GM10266 (cell line): ENCODE results near the gene ZNF597.
A peak's percentile ranks its signal among the peaks of the same experiment; 100 is the strongest.

Experiments used
- DNase-seq: peaks from one replicate; pipeline ENCODE4 v3.0.0; 2012; ENCODE audit errors: extremely low spot score
- TF ChIP-seq, protein P1 (sequence below): IDR thresholded peaks from 2 replicates; pipeline ENCODE4 v1.5.1; 2012; ENCODE audit warnings: mild to moderate bottlenecking, low read depth; ENCODE audit not compliant: control insufficient read depth, insufficient read depth; ENCODE audit errors: missing control alignments

ZNF597 gene, protein sequence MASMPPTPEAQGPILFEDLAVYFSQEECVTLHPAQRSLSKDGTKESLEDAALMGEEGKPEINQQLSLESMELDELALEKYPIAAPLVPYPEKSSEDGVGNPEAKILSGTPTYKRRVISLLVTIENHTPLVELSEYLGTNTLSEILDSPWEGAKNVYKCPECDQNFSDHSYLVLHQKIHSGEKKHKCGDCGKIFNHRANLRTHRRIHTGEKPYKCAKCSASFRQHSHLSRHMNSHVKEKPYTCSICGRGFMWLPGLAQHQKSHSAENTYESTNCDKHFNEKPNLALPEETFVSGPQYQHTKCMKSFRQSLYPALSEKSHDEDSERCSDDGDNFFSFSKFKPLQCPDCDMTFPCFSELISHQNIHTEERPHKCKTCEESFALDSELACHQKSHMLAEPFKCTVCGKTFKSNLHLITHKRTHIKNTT

DNA sequence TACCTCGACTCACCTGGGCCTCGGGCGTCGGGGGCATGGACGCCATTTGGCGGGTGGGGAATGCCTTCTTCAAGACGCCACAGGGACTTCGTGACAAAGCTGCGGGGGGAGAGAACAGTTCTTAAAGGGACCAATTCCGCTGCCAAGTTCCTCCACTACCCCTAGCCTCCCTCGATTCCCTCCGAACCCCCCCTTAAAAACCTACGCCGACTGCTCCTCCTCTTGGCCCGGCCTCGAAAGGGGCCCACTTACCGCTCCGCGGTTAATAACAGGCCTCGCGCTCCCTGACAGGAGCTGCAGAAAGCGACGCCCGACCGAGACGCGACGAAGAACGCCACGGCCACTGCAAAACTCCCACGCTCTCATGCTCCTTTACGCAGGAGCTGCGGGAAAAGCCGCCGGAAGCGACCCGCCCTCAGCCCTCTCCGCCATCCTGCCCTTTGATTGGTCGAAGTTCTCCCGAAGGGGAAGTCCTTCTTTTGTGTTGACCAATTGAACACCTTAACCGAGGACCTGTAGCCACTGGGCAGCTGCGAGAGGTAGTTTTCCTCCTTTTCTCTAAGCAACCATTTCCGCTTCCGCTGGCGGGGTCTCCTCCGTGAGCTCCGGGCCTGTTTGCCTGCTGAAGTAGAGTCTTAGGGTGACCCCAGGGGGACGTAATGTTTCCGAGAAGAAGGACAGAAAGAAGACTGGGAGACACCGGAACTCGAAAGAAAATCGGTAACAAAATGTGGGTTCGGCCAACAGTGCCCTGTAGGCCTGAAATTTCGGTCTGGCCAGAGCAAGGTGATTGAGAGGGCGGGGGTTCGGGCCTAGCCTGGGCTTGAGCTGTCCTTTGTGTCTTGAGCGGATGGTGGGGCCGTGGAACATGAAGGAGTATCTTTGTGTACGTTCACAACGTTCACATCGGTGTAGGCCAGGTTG, at the start of gene ZNF597, which contains the start of gene NAA60:
ZNF597 (minus strand) TSS at position 397 of the 924 bp plus-strand sequence; CDS start at position 46, 351 bp downstream.
NAA60 (plus strand) TSS at position 573 of the 924 bp plus-strand sequence. CDS start 32,548 bp downstream, outside the sequence.
- DNase-seq: peak; percentile 85

DNA sequence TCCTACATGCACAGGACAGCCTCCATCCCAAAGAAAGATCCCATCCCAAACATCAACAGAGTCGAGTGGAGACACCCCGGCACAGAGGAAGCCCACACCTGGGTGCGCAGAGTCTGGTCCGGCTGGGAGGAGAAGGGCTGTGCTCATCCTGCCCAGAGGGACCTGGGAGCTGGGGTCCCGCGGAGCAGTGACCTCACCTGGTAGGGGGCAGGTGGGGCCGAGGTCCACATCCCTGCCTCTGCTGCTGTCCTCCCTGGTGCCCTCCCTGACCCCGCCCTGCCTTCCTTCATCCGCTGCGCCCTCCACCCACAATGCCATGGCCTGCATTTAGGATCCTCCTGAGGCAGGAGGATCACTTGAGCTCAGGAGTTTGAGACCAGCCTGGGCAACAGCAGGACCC, 49.1 kb upstream of the ZNF597 start:
- TF ChIP-seq, protein P1, sequence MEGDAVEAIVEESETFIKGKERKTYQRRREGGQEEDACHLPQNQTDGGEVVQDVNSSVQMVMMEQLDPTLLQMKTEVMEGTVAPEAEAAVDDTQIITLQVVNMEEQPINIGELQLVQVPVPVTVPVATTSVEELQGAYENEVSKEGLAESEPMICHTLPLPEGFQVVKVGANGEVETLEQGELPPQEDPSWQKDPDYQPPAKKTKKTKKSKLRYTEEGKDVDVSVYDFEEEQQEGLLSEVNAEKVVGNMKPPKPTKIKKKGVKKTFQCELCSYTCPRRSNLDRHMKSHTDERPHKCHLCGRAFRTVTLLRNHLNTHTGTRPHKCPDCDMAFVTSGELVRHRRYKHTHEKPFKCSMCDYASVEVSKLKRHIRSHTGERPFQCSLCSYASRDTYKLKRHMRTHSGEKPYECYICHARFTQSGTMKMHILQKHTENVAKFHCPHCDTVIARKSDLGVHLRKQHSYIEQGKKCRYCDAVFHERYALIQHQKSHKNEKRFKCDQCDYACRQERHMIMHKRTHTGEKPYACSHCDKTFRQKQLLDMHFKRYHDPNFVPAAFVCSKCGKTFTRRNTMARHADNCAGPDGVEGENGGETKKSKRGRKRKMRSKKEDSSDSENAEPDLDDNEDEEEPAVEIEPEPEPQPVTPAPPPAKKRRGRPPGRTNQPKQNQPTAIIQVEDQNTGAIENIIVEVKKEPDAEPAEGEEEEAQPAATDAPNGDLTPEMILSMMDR: no peak
- no peak for DNase-seq

More for the DNA sequence above, at the start of gene ZNF597, which contains the start of gene NAA60:
- TF ChIP-seq, protein P1: no peak

DNA sequence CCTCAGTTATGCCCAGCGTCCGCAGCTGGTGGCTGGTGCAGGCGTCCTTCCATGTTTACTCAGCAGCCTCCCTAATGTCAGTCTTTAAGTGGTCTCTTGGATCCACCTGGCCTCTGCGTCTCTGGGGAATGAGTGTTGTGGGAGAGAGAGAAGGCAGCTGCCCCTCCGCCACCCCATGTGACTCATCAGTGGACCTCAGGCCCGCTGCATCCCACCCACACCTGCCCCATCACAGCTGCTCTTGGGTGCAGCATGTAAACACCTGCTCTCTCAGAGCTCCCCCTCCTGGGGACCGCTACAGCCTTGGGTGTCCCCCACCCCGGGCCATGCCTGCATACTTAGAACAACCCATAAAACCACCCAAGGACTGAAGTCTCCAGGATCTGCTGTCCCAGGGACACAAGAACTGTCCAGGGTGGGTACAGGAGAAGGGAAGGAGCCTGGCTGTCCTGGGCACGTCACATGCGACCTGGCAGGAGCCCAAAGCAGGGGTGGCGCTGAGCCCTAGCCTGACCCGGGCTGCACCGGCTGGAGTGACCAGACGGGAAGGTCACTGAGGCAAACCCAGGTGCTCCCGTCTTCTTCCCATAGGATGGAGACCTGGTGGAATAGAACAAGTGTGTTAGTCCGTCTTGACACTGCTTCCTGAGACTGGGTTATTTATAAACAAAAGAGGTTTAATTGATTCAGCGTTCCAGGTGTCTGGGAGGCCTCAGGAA, 47.8 kb upstream of the ZNF597 start:
- TF ChIP-seq, protein P1: peak; percentile 26
- peak; percentile 66 for DNase-seq

DNA sequence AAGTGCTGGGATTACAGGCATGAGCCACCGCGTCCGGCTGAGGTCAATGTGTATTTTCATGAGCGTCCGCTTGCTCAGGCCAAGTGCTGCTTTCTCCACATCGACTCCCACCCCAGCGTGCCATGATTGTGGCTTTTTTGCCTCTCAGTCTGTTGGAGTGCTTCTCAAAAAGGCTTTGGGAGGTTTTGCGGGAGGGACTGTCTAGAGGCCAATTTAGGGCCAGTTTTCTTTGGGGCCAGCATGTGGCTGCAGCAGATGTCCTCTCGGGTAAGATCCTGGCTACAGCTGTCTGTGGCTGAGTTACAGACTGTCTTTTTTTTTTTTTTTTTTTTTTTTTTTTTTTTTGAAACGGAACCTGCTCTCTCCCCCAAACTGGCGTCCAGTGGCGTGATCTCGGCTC, 45.5 kb upstream of the ZNF597 start:
- TF ChIP-seq, protein P1: no peak
- DNase-seq: no peak

DNA sequence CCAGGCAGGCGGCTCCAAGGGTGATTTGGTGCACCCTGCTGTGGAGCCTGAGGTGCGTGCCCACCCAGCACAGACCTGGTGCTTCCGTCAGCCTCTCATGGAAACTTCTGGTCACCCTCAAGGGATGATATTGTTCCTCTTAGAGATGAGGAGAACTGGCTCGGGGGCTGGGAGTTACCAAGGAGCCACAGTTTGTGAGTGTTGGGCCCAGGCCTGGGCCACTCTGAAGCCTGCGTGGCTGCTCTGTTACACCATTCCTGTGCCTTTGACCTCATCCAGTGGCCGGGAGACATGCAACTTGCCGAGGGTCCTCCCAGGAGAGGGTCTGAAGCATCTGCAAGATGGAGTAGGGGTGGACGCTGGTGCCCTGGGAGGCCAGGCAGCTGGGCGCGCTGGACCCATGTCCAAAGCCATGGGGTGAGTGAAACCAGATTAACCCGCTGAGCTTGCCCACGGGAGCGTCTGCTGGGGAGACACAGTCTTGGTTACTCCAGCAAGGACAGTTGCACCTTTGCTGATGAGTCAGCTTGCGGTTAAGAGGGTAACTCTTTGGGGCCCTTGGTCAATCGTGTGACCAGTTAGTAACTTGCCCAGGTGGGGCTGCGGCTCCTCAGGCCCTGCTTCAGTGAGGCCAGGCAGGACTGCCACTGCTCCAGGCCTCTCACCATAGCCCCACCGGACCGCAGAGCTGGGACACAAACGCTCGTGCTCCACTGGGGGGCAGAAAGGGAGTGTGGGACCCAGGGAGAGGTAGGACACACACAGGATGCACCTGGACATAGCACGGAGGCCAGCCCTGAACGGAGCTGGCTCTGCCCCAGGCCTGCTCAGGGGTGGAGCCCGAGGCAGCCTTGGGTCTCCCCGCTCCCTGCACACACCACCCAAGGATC, 44.5 kb upstream of the ZNF597 start:
- TF ChIP-seq, protein P1: no peak
- DNase-seq: no peak

DNA sequence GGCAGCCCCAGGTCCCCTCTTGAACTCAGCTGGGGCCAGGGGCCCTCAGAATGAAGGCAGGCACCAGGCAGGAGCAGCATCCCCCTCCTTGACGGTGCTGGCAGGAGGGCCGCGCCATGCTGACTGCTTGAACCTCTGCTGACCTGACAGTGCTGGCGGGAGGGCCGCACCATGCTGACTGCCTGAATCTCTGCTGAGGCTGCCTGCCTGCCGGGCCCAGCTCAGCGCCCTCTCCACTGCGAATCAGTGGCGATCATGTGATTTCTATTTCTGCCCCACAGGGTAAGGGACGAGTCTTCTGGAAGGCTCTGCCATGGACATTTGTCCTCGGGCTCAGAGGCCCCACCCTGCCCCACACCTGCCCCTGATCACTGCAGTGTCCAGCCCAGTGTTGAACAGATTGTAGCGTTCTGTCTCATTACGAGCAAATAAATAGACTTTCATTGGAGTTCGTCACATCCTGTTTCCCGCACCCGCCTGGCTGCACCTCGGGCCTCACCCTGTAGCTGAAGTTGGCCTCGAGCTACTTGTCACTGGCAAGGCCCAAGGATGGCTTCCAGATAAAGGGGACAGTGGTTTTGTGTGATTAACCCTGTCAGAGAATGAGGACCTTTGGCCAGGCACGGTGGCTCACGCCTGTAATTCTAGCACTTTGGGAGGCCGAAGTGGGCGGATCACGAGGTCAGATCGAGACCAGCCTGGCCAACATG, 43.4 kb upstream of the ZNF597 start:
- no peak for DNase-seq
- TF ChIP-seq, protein P1: no peak
